ENCODE data around the gene FLNA. TPM values are rescaled to one million over a fixed set of nuclear protein-coding genes. Genes with fewer than 3 reads are reported as not detected.
"Not testable (repeated sequence)": the region's sequence is repeated elsewhere in the genome, so short reads cannot be mapped to it uniquely, and the experiment has no call there.

Gene FLNA
- total and polyA plus RNA-seq, 2 of the 13 experiments (the other 11 are each of a cell fraction or from before 2014, with no cell fraction given) = 83.4 to 174 TPM

DNA sequence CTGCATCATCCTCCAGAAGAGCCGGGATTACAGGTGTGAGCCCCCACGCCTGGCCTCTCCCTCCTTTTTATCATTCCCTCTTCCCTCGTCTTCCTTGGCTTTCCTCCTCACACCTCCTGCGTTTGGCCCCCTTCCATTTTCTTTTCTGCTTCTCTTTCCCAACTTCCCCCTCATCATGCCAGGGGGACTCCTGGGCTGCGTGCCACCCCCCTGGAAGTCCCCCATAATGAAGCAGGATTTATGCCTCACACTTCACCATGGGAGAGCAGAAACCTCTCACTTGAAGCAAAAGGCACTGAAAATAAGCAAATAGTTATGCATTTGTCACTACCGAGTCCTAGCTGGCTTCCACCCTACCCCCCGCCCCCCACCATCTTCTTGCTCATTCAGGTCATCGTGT, 71.0 kb downstream of the FLNA start (continued):
- TF ChIP-seq ZNF318 (CRISPR knock-in tag; IDR thresholded peaks at IDR 0.05) (no peak), ZFP37 (CRISPR knock-in tag; IDR thresholded peaks at IDR 0.05; ENCODE audit: borderline replicate concordance) (no peak), TEAD2 (CRISPR knock-in tag; IDR thresholded peaks at IDR 0.05) (no peak), HNRNPLL (IDR thresholded peaks at IDR 0.05; ENCODE audit: low read depth, low read length, poor library complexity, severe bottlenecking) (no peak), KDM6A (CRISPR knock-in tag; IDR thresholded peaks at IDR 0.05; ENCODE audit: low read depth) (no peak), ZFP90 (CRISPR knock-in tag; IDR thresholded peaks at IDR 0.05; ENCODE audit: borderline replicate concordance) (no peak), RELA (CRISPR knock-in tag; IDR thresholded peaks at IDR 0.05) (no peak), ZNF224 (CRISPR knock-in tag; IDR thresholded peaks at IDR 0.05) (no peak), NR1H2 (CRISPR knock-in tag; IDR thresholded peaks at IDR 0.05; ENCODE audit: borderline replicate concordance, low read depth) (no peak), TOPORS (CRISPR knock-in tag; IDR thresholded peaks at IDR 0.05) (no peak), ZNF296 (CRISPR knock-in tag; conservative IDR thresholded peaks at IDR 0.05) (no peak)
- TF ChIP-seq, protein P1, sequence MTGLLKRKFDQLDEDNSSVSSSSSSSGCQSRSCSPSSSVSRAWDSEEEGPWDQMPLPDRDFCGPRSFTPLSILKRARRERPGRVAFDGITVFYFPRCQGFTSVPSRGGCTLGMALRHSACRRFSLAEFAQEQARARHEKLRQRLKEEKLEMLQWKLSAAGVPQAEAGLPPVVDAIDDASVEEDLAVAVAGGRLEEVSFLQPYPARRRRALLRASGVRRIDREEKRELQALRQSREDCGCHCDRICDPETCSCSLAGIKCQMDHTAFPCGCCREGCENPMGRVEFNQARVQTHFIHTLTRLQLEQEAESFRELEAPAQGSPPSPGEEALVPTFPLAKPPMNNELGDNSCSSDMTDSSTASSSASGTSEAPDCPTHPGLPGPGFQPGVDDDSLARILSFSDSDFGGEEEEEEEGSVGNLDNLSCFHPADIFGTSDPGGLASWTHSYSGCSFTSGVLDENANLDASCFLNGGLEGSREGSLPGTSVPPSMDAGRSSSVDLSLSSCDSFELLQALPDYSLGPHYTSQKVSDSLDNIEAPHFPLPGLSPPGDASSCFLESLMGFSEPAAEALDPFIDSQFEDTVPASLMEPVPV (CRISPR knock-in tag; IDR thresholded peaks at IDR 0.05) = no peak
- TF ChIP-seq, protein P2, sequence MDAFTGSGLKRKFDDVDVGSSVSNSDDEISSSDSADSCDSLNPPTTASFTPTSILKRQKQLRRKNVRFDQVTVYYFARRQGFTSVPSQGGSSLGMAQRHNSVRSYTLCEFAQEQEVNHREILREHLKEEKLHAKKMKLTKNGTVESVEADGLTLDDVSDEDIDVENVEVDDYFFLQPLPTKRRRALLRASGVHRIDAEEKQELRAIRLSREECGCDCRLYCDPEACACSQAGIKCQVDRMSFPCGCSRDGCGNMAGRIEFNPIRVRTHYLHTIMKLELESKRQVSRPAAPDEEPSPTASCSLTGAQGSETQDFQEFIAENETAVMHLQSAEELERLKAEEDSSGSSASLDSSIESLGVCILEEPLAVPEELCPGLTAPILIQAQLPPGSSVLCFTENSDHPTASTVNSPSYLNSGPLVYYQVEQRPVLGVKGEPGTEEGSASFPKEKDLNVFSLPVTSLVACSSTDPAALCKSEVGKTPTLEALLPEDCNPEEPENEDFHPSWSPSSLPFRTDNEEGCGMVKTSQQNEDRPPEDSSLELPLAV (CRISPR knock-in tag; conservative IDR thresholded peaks at IDR 0.05; ENCODE audit: low read depth) = no peak

GRCh38 chrX:154302998-154303397, 71.4 kb downstream of the FLNA start:
- H3K4me2 ChIP-seq (ENCODE audit: low read depth, low read length); H3K9me3 ChIP-seq (ENCODE audit: low read length); intact Hi-C loops (cut with micrococcal nuclease; ENCODE audit: unreplicated experiment); POLR2A ChIA-PET; H3K36me3 ChIP-seq (replicated peaks in 1 of 2; ENCODE audit: control insufficient read depth in 1 of 2, insufficient read depth in 2 of 2, low read length in 2 of 2); H3K9ac ChIP-seq (ENCODE audit: insufficient read depth, low read depth, low read length); H3K27ac ChIP-seq (ENCODE audit: extremely low read length, insufficient read depth, low read length); in situ Hi-C loops (cut with HindIII; ENCODE audit: extremely low pct_ligation_motif_present, low pct_unique_long_range_greater_than_20kb); ATAC-seq; H3K79me2 ChIP-seq (ENCODE audit: insufficient read depth, low read length); H3K27me3 ChIP-seq (ENCODE audit: control insufficient read depth in 1 of 2, insufficient read depth in 2 of 2, low read length in 2 of 2); H3K4me3 ChIP-seq (replicated peaks in 1 of 3; ENCODE audit: insufficient read depth in 1 of 3, low read depth in 2 of 3, low read length in 3 of 3); H3K4me1 ChIP-seq (ENCODE audit: insufficient read depth, low read length); BruUV-seq (replicated peaks); H2AFZ ChIP-seq (ENCODE audit: low read length); CTCF ChIA-PET (ENCODE audit: low intra/inter-chr PET ratio, low total read pairs); H4K20me1 ChIP-seq (ENCODE audit: insufficient read depth, low read length); FAIRE-seq; DNase-seq (ENCODE audit: low spot score): not testable (repeated sequence)
- WGBS (ENCODE audit: low lambda C conversion rate) = 45% methylated on average over 6 of the region's 7 CpGs

Measured in HepG2 (cell line).